Measurements from ENCODE around the gene PANX1.
"Not testable (repeated sequence)": the region's sequence is repeated elsewhere in the genome, so short reads cannot be mapped to it uniquely, and the experiment has no call there.

The PANX1 gene

GRCh38 chr11:94148189-94148588, 19.5 kb downstream of the PANX1 start:
- no peak for DNase-seq (ENCODE audit: low read depth in 4 of 4, low spot score in 1 of 4)

GRCh38 chr11:94149431-94150017, 20.9 kb downstream of the PANX1 start:
- no peak for DNase-seq (ENCODE audit: low read depth in 4 of 4, low spot score in 1 of 4)

- no peak for DNase-seq (ENCODE audit: low read depth in 4 of 4, low spot score in 1 of 4)
Observed at GRCh38 chr11:94150056-94150455, 21.4 kb downstream of the PANX1 start.

- no peak for DNase-seq (ENCODE audit: low read depth in 4 of 4, low spot score in 1 of 4)
Observed at GRCh38 chr11:94150704-94151685, 22.4 kb downstream of the PANX1 start.

GRCh38 chr11:94151903-94152677, 23.4 kb downstream of the PANX1 start:
- DNase-seq (ENCODE audit: low read depth in 4 of 4, low spot score in 1 of 4) = no peak

GRCh38 chr11:94152678-94153065, 24.0 kb downstream of the PANX1 start:
- no peak for DNase-seq (ENCODE audit: low read depth in 4 of 4, low spot score in 1 of 4)

- DNase-seq (ENCODE audit: low read depth in 4 of 4, low spot score in 1 of 4) = no peak
Observed at GRCh38 chr11:94153320-94153719, 24.7 kb downstream of the PANX1 start.

GRCh38 chr11:94154095-94154856, 25.6 kb downstream of the PANX1 start:
- DNase-seq (ENCODE audit: low read depth in 4 of 4, low spot score in 1 of 4) = no peak

GRCh38 chr11:94157339-94157738, 28.7 kb downstream of the PANX1 start:
- not testable (repeated sequence) for DNase-seq (ENCODE audit: low read depth in 4 of 4, low spot score in 1 of 4)

GRCh38 chr11:94168882-94169281, 40.2 kb downstream of the PANX1 start:
- no peak for DNase-seq (ENCODE audit: low read depth in 4 of 4, low spot score in 1 of 4)

- DNase-seq (ENCODE audit: low read depth in 4 of 4, low spot score in 1 of 4) = no peak
Observed at GRCh38 chr11:94169516-94169915, 40.9 kb downstream of the PANX1 start.

- no peak for DNase-seq (ENCODE audit: low read depth in 4 of 4, low spot score in 1 of 4)
Observed at GRCh38 chr11:94169930-94170545, 41.4 kb downstream of the PANX1 start.

- no peak for DNase-seq (ENCODE audit: low read depth in 4 of 4, low spot score in 1 of 4)
Observed at GRCh38 chr11:94170953-94171352, 42.3 kb downstream of the PANX1 start.

- DNase-seq (ENCODE audit: low read depth in 4 of 4, low spot score in 1 of 4) = peak in 1 of 4 experiments; percentile 29
Observed at GRCh38 chr11:94171693-94172440, 43.2 kb downstream of the PANX1 start.

GRCh38 chr11:94175535-94175934, 46.9 kb downstream of the PANX1 start:
- no peak for DNase-seq (ENCODE audit: low read depth in 4 of 4, low spot score in 1 of 4)

GRCh38 chr11:94178331-94178730, 49.7 kb downstream of the PANX1 start:
- no peak for DNase-seq (ENCODE audit: low read depth in 4 of 4, low spot score in 1 of 4)

- DNase-seq (ENCODE audit: low read depth in 4 of 4, low spot score in 1 of 4) = no peak
Observed at GRCh38 chr11:94179696-94180095, 51.1 kb downstream of the PANX1 start.

GRCh38 chr11:94181526-94181925, 52.9 kb downstream of the PANX1 start:
- DNase-seq (ENCODE audit: low read depth in 4 of 4, low spot score in 1 of 4) = no peak

GRCh38 chr11:94181943-94182342, 53.3 kb downstream of the PANX1 start:
- DNase-seq (ENCODE audit: low read depth in 4 of 4, low spot score in 1 of 4) = no peak
